ENCODE data around the gene HNRNPLL.

Gene HNRNPLL

DNA sequence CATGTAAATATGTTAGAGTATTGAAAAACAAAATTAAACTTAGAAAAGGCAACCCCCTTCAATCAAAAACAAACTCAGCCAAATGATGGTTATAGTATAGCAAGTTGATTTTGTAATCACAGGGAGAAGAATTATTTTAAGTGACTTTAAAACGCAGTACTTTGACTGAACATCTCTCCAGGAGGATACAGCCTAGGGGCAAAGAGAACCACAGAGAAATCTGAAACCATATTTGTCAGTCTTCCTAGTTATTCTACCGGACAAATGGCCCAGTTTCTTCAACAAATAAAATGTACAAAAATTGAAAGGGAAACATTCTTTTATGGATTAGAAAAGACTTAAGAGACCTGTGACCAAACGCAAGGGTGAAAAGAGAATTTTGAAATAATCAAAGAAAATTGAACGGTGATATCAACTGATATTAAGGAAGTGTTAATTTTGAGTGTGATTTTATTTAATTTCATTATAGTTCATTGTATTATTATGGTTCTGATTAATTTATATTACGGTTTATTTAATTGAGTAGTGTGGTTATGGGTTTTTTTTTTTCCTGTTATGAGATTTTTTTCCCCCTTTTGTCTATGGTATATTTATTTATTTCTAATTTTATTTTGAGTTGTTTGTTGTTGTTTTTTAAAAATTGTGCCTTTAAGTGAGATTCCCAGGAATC, 75.3 kb downstream of the HNRNPLL start:
- DNase-seq (ENCODE audit: low spot score) = no peak

DNA sequence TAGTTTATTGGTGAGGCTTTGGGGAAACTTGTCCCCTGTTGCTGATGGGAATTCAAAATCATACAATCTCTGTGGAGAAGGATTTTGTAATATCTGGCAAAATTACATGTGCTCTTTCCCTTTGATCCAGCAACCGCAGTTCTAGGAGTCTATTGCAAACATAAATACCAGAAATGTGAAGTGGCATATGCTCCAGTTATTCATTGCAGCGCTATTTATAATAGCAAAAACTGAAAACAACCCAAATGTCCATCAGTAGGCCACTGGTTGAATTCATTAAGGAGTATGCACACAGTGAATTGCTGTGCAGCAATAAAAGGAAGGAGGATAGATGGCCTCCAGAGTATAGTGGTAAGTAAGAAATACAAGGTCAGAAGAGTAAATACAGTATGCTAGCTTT, 76.5 kb downstream of the HNRNPLL start:
- peak; percentile 14 for DNase-seq (ENCODE audit: low spot score)

DNA sequence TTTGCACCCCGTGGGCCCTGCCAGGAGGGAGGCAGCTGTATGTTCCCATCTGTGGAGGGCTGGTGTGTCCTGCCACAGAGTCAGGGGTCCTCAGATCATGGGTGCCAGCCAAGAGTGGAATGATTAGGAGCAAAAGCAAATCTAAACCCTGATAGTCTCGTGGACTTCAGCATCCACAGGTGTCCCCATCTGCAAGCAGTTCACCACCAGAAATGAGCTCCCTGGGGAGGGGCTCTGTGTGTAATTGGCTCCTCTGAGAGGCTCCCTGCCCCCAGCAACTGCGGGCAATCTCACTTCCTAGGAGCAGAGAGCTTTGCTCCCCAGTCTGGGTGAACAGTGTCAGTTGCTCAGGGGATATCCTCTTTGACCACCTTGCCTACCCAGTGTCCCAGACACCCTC, 78.1 kb downstream of the HNRNPLL start:
- DNase-seq (ENCODE audit: low spot score) = no peak

DNA sequence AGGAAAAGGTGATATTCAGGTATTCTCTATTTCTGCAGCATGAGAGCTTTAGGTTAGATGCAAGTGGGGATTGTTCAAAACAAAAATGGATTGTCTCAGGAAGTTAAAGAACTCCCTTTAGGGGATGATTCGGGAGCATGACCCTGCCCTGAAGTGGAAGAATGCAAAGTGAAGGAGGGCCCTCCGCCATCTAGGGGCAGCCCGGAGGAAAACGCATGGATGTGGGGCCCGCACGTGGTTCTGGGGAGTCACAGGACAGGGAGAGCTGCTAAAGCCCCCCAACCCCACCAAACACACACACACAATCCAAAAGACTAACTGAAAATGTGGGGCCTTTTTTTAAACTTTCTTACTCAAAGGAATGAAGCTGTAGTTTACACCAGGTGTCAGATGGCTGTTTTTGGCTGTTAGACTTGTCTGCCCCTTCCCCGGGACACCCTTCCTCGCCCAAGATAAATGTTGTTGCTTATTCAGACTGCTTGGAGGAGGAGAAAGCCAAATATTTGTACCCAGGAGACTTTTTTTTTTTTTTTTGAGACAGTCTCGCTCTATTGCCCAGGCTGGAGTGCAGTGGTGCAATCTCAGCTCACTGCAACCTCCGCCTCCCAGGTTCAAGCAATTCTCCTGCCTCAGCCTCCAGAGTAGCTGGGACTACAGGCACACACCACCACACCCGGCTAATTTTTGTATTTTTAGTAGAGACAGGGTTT, 78.8 kb downstream of the HNRNPLL start:
- no peak for DNase-seq (ENCODE audit: low spot score)

DNA sequence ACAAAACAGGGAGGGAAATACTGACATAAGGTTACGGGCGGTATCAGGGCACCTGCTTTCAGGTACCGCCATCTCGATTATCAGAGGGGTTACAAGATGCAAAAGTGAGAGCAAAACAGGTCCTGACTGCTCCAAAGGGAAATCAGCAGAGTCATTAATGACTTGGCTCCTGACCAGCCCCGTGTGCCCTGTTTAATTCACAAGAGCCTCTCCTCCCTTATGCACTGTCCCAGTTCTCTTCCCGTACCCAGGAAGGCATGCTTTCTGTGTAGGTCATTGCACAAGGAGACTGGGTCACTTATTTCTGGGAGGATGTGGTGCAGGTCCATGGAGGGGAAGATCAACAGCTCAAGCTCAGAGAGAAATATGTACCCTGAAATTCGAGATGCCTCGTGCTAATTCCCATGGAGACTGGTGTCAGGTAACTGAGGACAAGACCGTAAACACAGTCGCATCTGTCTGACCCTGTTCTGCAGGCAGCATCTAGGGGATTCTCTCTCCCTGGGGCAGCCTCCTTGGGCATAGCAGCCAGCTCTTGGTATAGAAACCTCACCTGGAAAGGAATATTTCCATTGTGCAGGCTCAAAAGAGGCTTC, 79.9 kb downstream of the HNRNPLL start:
- no peak for DNase-seq (ENCODE audit: low spot score)

DNA sequence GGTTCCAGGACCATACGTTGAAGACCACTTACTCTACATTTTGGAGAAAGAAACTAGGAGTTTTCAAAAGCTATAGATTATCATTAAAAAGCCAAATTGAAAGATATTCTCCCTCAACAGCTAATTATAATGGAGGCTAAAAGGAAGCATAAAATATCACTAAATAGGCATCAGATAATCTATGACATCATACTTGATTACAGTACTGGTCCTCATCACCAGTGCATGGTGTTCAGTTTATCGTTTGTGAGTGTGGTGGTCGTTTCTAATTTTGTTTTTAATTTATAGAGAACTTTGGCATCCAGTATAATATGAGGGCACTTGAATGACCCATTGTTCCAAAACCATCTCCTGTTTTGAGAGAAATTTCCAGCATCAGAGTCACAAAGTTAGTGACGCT, 80.9 kb downstream of the HNRNPLL start:
- DNase-seq (ENCODE audit: low spot score) = no peak

DNA sequence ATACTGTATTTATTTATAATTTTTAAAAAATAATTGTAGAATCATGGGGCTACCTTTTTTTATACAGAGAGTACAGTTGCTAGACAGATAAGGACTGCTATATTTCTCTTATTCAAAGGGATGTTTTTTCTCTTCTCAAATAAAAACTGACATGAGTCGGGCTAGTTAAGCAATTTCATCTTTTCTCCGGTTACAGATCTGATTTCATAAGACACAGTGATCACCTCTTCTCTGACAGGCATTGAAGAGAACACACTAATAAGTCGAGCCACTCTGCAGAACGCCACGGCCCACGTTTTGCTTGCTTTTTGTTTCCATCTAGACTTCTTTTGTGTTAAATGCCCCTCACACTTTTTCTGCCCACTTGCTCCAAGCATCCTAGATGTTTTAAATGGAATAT, 85.4 kb downstream of the HNRNPLL start:
- DNase-seq (ENCODE audit: low spot score) = no peak

DNA sequence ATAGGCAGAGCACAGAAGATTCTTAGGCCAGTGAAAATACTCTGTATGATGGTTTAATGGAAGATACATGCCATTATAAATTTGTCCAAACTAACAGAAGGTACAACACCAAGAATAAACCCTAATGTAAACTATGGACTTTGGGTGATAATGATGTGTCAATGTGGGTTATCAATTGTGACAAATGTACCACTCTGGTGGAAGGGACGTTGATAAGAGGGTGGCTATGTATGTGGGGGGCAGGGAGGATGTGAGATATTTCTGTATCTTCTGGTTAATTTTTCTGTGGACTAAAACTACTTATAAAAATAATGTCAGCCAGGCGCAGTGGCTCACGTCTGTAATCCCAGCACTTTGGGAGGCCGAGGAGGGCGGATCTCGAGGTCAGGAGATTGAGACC, 86.2 kb downstream of the HNRNPLL start:
- no peak for DNase-seq (ENCODE audit: low spot score)

DNA sequence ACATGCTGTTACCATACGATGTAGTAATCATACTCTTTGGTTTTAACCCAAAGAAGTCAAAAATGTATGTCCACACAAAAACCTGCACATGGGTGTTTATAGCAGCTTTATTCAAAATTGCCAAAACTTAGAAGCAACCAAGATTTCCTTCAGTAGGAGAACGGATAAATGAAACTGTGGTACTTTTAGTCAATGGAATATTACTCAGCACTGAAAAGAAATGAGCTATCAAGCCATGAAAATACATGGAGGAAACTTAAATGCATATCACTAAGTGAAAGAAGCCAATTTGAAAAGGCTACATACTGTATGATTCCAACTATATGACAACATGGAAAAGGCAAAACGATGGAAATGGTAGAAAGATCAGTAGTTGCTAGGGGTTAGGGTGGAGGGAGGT, 86.6 kb downstream of the HNRNPLL start:
- DNase-seq (ENCODE audit: low spot score) = no peak

DNA sequence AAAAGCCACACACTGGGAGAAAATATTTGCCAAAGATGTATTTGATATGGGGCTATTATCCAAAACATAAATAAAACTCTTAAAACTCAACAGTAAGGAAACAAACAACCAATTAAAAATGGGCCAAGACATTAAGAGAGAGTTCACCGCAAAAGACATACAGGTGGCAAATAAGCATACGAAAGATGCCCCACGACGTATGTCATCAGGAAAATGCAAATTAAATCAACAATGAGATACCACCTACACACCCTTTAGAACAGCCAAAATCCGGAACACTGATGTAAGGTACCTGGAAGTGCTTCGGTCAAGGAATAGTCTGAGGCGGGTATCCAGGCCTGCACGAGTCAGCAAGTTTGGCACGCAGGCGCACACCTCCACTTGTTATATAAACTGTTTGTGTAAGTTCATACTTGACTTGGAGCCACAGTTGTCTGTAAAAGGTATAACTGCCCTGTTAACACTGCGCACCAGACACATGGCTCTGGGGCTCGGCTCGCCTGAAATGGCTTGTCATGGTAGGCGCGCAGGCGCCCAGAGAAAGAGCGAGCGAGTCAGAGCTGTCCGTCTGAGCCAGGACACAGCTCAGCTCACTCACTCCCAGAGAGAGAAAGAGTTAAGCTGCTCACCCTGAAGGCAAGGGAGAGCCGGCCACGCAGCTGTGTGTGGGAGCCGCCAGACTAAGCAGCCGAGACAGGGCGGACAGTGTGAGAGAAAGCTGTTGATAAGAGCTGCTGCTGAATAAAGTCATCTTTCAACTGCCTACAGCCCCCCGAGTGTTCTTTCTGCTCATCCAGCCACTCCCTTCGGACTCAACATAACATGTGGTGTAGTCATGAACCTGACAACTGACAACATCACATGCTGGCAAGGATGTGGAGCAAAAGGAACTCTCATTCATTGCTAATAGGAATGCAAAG, 87.3 kb downstream of the HNRNPLL start:
- no peak for DNase-seq (ENCODE audit: low spot score)

DNA sequence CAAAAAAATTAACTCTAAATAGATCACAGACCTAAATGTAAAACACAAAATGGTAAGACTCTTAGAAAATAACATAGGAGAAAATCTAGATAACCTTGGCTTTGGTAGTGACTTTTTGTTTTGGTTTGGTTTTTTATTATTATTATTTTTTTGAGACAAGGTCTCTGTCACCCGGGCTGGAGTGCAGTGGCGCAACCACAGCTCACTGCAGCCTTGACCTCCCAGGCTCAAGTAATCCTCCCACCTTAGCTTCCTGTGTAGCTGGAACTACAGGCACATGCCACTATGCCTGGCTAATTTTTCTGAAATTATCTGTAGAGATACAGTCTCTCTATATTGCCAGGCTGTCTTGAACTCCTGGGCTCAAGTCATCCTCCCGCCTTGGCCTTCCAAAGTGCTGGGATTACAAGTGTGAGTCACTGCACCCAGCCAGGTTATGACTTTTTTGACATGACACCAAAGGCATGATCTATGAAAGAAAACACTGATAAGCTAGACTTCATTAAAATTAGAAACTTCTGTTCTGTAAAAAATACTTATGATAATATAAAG, 88.0 kb downstream of the HNRNPLL start:
- no peak for DNase-seq (ENCODE audit: low spot score)

DNA sequence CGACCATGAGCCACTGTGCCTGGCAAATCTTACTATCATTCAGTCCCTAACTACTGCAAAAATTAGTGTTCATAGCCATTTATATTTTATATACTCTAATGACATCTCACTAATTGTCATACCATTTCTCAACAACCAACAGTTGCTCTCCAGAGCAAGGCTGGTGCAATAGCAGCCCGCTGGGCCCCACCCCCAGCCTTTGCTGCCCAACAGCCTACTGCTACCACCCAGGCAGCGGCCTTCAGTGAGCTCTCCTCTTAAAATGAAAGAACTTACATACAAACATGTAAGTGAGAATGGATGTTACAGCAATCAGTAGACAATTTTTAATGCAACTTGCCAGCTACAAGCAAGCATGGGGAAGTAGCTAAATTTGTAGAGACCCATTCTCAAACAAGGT, 90.5 kb downstream of the HNRNPLL start:
- no peak for DNase-seq (ENCODE audit: low spot score)
